IMR-90 (cell line): ENCODE data around the gene GARNL3.
A peak's percentile ranks its signal among the peaks of the same experiment; 100 is the strongest.

Source experiments
- CEBPB ChIP-seq: IDR thresholded peaks from 2 replicates; pipeline ENCODE4 v1.6.1; 2012; ENCODE audit warnings: low read depth, low read length, improper control_type of control experiment
- MXI1 ChIP-seq: IDR thresholded peaks from 2 replicates; pipeline ENCODE4 v1.6.1; 2012; ENCODE audit warnings: low read depth, mild to moderate bottlenecking, low read length, moderate library complexity, borderline replicate concordance
- POLR2A ChIP-seq: IDR thresholded peaks from 2 replicates; pipeline ENCODE4 v1.6.1; 2012; ENCODE audit warnings: mild to moderate bottlenecking, low read depth, low read length
- RFX5 ChIP-seq: IDR thresholded peaks from 2 replicates; pipeline ENCODE4 v1.8.0; 2012; ENCODE audit warnings: low read depth, mild to moderate bottlenecking, low read length, moderate library complexity
- SMC3 ChIP-seq: fragments of 150-350 bp; IDR thresholded peaks from 2 replicates; pipeline ENCODE4 v1.6.1; 2016; ENCODE audit warnings: low read depth, mild to moderate bottlenecking, antibody characterized with exemption, low read length, moderate library complexity
- TF ChIP-seq, protein P1 (sequence below): conservative IDR thresholded peaks from 2 replicates; pipeline ENCODE4 v1.5.1; 2012; ENCODE audit warnings: mild to moderate bottlenecking, low read depth, low read length, improper control_type of control experiment

DNA sequence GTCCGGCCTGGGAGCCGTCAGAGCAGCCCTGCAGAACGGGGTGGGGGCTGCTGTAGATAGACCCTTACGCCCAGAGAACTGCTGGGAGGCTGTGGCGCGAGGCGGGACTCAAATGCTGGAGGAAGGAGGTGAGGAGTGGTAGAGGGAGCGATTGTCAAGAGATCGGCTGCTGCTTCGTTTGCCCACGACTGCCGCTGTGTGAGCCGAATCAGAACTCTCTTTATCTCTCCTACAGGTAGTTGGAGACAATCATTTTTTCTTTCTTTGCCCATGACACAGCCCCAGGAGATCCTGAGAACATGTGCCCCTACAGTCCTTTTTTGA, 160.1 kb downstream of the GARNL3 start:
- TF ChIP-seq POLR2A (no peak), RFX5 (no peak), MXI1 (no peak), CEBPB (no peak), SMC3 (no peak)
- TF ChIP-seq, protein P1, sequence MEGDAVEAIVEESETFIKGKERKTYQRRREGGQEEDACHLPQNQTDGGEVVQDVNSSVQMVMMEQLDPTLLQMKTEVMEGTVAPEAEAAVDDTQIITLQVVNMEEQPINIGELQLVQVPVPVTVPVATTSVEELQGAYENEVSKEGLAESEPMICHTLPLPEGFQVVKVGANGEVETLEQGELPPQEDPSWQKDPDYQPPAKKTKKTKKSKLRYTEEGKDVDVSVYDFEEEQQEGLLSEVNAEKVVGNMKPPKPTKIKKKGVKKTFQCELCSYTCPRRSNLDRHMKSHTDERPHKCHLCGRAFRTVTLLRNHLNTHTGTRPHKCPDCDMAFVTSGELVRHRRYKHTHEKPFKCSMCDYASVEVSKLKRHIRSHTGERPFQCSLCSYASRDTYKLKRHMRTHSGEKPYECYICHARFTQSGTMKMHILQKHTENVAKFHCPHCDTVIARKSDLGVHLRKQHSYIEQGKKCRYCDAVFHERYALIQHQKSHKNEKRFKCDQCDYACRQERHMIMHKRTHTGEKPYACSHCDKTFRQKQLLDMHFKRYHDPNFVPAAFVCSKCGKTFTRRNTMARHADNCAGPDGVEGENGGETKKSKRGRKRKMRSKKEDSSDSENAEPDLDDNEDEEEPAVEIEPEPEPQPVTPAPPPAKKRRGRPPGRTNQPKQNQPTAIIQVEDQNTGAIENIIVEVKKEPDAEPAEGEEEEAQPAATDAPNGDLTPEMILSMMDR: 0 out of 2 replicates have a peak, but pooled peaks have one; percentile 5
